ENCODE measurements around the gene ZNF560.

ZNF560 gene

DNA sequence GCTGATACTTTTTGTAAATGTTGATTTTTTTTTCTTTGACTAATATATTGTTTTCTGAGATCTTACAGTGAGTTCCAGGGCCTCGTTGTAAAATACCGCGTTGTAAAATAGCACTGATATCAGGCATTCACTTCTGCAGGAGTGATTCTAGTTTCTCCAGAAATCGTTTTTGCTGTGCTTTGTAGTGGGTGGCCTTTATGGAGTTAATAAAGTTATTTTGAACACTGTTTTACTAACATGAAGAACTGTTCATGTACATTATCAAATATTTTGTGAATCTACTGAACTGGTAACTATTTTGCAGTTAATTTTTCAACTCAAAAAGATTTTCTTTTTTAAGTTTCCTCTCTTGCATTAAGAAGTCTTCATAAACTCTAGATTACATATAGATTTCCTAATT, 62.1 kb downstream of the ZNF560 start:
- Histone ChIP-seq H3K27me3 (ENCODE audit: insufficient read depth, poor library complexity, severe bottlenecking) (no peaks in the 10 kb centered on the region), H3K4me1 (ENCODE audit: insufficient read depth, poor library complexity, severe bottlenecking) (peaks cover 6% of the 10 kb centered on the region), H3K9me3 (ENCODE audit: severe bottlenecking) (peaks cover 7% of the 10 kb centered on the region), H3K4me3 (ENCODE audit: severe bottlenecking) (peak overlapping the region; percentile 79), H3K36me3 (ENCODE audit: low read depth) (peaks cover 27% of the 10 kb centered on the region), H3K27ac (ENCODE audit: poor library complexity, severe bottlenecking) (peak overlapping the region; percentile 52)
- no peak for DNase-seq (ENCODE audit: low spot score)
- no peak for TF ChIP-seq CTCF (IDR thresholded peaks at IDR 0.05; ENCODE audit: poor library complexity, severe bottlenecking)
- ATAC-seq (ENCODE audit: low read depth) = no peak

- Histone ChIP-seq H3K27me3 (ENCODE audit: insufficient read depth, poor library complexity, severe bottlenecking) (no peaks in the 10 kb centered on the region), H3K27ac (ENCODE audit: poor library complexity, severe bottlenecking) (peak within 1 kb of the TSS; percentile 52), H3K36me3 (ENCODE audit: low read depth) (peaks cover 27% of the 10 kb centered on the region), H3K4me1 (ENCODE audit: insufficient read depth, poor library complexity, severe bottlenecking) (peaks cover 6% of the 10 kb centered on the region), H3K9me3 (ENCODE audit: severe bottlenecking) (peaks cover 7% of the 10 kb centered on the region), H3K4me3 (ENCODE audit: severe bottlenecking) (peak within 1 kb of the TSS; percentile 79)
- ATAC-seq (ENCODE audit: low read depth) (peak; percentile 94), DNase-seq (ENCODE audit: low spot score) (peak; percentile 88)
- TF ChIP-seq CTCF (IDR thresholded peaks at IDR 0.05; ENCODE audit: poor library complexity, severe bottlenecking) = peak; percentile 45
These were observed 62.8 kb downstream of the ZNF560 start, which contains the start of gene ZNF266 for GRCh38 chr19:9435279-9436268. ZNF266 (minus strand) TSS chr19:9435573; CDS start chr19:9420089, 15,484 bp downstream.

- Histone ChIP-seq H3K4me1 (ENCODE audit: insufficient read depth, poor library complexity, severe bottlenecking) (peaks cover 6% of the 10 kb centered on the region), H3K9me3 (ENCODE audit: severe bottlenecking) (no peaks in the 10 kb centered on the region), H3K36me3 (ENCODE audit: low read depth) (peaks cover 27% of the 10 kb centered on the region), H3K27me3 (ENCODE audit: insufficient read depth, poor library complexity, severe bottlenecking) (no peaks in the 10 kb centered on the region), H3K27ac (ENCODE audit: poor library complexity, severe bottlenecking) (no peak overlapping the region), H3K4me3 (ENCODE audit: severe bottlenecking) (no peak overlapping the region)
- DNase-seq (ENCODE audit: low spot score) = no peak
- no peak for ATAC-seq (ENCODE audit: low read depth)
- peak; percentile 21 for TF ChIP-seq CTCF (IDR thresholded peaks at IDR 0.05; ENCODE audit: poor library complexity, severe bottlenecking)
These were observed 66.9 kb downstream of the ZNF560 start for GRCh38 chr19:9431475-9431874.

- Histone ChIP-seq H3K36me3 (ENCODE audit: low read depth) (peaks cover 30% of the 10 kb centered on the region), H3K9me3 (ENCODE audit: severe bottlenecking) (no peaks in the 10 kb centered on the region), H3K4me3 (ENCODE audit: severe bottlenecking) (no peak overlapping the region), H3K27ac (ENCODE audit: poor library complexity, severe bottlenecking) (no peak overlapping the region), H3K4me1 (ENCODE audit: insufficient read depth, poor library complexity, severe bottlenecking) (peaks cover 6% of the 10 kb centered on the region), H3K27me3 (ENCODE audit: insufficient read depth, poor library complexity, severe bottlenecking) (no peaks in the 10 kb centered on the region)
- DNase-seq (ENCODE audit: low spot score) (no peak), ATAC-seq (ENCODE audit: low read depth) (no peak)
- no peak for TF ChIP-seq CTCF (IDR thresholded peaks at IDR 0.05; ENCODE audit: poor library complexity, severe bottlenecking)
These were observed 68.0 kb downstream of the ZNF560 start for GRCh38 chr19:9430444-9430843.

- Histone ChIP-seq H3K4me3 (ENCODE audit: severe bottlenecking) (no peak overlapping the region), H3K9me3 (ENCODE audit: severe bottlenecking) (no peaks in the 10 kb centered on the region), H3K27me3 (ENCODE audit: insufficient read depth, poor library complexity, severe bottlenecking) (no peaks in the 10 kb centered on the region), H3K36me3 (ENCODE audit: low read depth) (peaks cover 38% of the 10 kb centered on the region), H3K27ac (ENCODE audit: poor library complexity, severe bottlenecking) (no peak overlapping the region), H3K4me1 (ENCODE audit: insufficient read depth, poor library complexity, severe bottlenecking) (no peaks in the 10 kb centered on the region)
- DNase-seq (ENCODE audit: low spot score) (no peak), ATAC-seq (ENCODE audit: low read depth) (no peak)
- no peak for TF ChIP-seq CTCF (IDR thresholded peaks at IDR 0.05; ENCODE audit: poor library complexity, severe bottlenecking)
These were observed 70.5 kb downstream of the ZNF560 start for GRCh38 chr19:9427941-9428340.

All from RWPE2 (cell line).